ENCODE data around the gene CDC42EP5. TPM values are rescaled to one million over a fixed set of nuclear protein-coding genes. Genes with fewer than 3 reads are reported as not detected.
A peak's percentile ranks its signal among the peaks of the same experiment; 100 is the strongest.

The CDC42EP5 gene
- total RNA-seq, 4 donors from 2014 or later = 10.8 to 27.1 (median 20.6) TPM

DNA sequence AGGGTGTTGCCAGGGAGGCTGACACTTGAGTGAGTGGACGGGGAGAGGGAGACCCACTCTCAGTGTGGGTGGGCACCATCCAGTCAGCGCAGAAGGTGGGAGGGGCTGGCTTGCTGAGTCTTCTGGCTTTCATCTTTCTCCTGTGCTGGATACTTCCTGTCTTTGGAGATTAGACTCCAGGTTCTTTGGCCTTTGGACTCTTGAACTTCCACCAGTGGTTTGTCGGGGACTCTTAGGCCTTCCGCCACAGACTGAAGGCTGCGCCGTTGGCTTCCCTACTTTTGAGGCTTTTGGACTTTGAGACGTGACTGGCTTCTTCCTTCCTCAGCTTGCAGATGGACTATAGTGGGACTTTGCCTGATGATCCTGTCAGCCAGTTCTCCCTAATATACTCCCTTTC lies 28.4 kb downstream of the CDC42EP5 start:
- 90% methylated on average over 7 of the region's 7 CpGs for WGBS
- Histone ChIP-seq H3K9me3 (no peaks in the 10 kb centered on the region), H3K4me3 (no peak overlapping the region), H3K36me3 (peaks cover 4 to 58% (median 26%) of the 10 kb centered on the region in 4 donors), H3K4me1 (peaks cover 13 to 27% (median 24%) of the 10 kb centered on the region in 4 donors), H3K27ac (replicated peaks in 1 of 4) (no peak overlapping the region), H3K27me3 (no peaks in the 10 kb centered on the region)
- no peak for DNase-seq (ENCODE audit: extremely low spot score)
- intact Hi-C loops (cut with DNase I) = no loop called here
- TF ChIP-seq EP300 (IDR thresholded peaks at IDR 0.05) = no peak
- TF ChIP-seq POLR2AphosphoS5 (IDR thresholded peaks at IDR 0.05) = no peak
- TF ChIP-seq, protein P1, sequence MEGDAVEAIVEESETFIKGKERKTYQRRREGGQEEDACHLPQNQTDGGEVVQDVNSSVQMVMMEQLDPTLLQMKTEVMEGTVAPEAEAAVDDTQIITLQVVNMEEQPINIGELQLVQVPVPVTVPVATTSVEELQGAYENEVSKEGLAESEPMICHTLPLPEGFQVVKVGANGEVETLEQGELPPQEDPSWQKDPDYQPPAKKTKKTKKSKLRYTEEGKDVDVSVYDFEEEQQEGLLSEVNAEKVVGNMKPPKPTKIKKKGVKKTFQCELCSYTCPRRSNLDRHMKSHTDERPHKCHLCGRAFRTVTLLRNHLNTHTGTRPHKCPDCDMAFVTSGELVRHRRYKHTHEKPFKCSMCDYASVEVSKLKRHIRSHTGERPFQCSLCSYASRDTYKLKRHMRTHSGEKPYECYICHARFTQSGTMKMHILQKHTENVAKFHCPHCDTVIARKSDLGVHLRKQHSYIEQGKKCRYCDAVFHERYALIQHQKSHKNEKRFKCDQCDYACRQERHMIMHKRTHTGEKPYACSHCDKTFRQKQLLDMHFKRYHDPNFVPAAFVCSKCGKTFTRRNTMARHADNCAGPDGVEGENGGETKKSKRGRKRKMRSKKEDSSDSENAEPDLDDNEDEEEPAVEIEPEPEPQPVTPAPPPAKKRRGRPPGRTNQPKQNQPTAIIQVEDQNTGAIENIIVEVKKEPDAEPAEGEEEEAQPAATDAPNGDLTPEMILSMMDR (IDR thresholded peaks at IDR 0.05) = no peak
- TF ChIP-seq POLR2A (IDR thresholded peaks at IDR 0.05; ENCODE audit: low read depth) = no peak

DNA sequence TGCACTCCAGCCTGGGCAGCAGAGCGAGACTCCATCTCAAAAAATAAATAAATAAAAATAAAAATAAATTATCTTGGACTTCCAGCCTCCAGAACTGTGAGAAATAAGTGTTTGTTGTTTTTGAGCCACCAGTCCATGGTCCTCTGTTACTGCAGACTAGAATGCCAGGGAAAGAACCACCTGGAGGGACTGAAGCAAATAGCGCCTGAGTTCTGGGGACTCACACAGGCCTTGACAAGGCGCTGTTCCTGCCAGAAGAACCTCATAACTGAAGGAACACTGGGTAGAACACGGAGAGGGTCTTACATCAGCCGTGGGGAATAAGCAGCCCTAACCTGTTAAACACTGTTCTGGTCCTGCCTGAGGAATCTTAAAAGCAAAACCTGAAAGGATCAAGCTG lies 32.5 kb downstream of the CDC42EP5 start:
- no peak overlapping the region for H3K27ac ChIP-seq (replicated peaks in 1 of 4)
- intact Hi-C loops (cut with DNase I) = no loop called here
- no peaks in the 10 kb centered on the region for H3K9me3 ChIP-seq
- no peak for DNase-seq (ENCODE audit: extremely low spot score)
- peaks cover 7 to 24% (median 18%) of the 10 kb centered on the region in 4 donors for H3K4me1 ChIP-seq
- no peaks in the 10 kb centered on the region for H3K27me3 ChIP-seq
- WGBS = 95% methylated on average over 5 of the region's 5 CpGs
- peaks cover 0 to 49% (median 23%) of the 10 kb centered on the region in 4 donors for H3K36me3 ChIP-seq
- TF ChIP-seq POLR2A (IDR thresholded peaks at IDR 0.05; ENCODE audit: low read depth) (no peak), POLR2AphosphoS5 (IDR thresholded peaks at IDR 0.05) (no peak), EP300 (IDR thresholded peaks at IDR 0.05) (no peak)
- TF ChIP-seq, protein P1 (IDR thresholded peaks at IDR 0.05) = no peak
- H3K4me3 ChIP-seq = no peak overlapping the region

DNA sequence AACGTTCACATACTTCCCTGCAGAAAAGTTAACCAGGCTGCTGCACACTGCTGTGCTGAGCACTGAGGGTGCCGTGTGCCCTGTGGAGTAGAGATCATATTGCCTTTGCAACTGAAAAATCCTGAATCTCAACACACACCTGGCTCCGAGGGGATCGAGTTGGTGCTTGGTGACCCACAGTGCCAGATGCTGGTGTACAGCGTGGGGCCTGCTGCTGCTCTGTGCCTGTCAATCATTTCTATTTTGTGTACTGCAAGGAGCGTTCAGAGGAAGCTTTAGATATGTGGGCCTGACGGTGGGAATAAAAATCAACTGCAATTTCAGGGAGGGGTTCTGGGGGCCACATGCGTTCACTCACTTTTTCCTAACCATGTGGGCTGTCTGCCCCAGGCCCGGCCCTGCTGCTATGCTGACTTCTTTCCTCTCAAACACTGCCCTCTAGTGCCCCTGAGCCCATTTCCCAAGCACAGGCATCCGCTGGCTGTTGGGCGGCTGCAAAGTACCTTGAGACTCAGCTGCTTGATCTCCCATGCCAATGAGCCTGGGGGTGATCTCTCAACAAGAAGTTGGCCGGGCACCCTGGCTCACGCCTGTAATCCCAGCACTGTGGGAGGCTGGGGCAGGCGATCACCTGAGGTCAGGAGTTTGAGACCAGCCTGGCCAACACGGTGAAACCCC lies 33.8 kb downstream of the CDC42EP5 start:
- intact Hi-C loops (cut with DNase I) = loop anchor here (5.0 kb wide), 1 partner anchor 38 kb away; no protein-coding TSS in a partner anchor
- H3K36me3 ChIP-seq = peaks cover 0 to 36% (median 11%) of the 10 kb centered on the region in 4 donors
- 63% methylated on average over 10 of the region's 15 CpGs for WGBS
- no peaks in the 10 kb centered on the region for H3K9me3 ChIP-seq
- no peak overlapping the region for H3K4me3 ChIP-seq
- no peak overlapping the region for H3K27ac ChIP-seq (replicated peaks in 1 of 4)
- TF ChIP-seq POLR2A (IDR thresholded peaks at IDR 0.05; ENCODE audit: low read depth) = no peak
- TF ChIP-seq, protein P1 (IDR thresholded peaks at IDR 0.05) = peak in 2 of 3 experiments; percentile 11 to 29
- peaks cover 20 to 37% (median 29%) of the 10 kb centered on the region in 4 donors for H3K4me1 ChIP-seq
- no peaks in the 10 kb centered on the region for H3K27me3 ChIP-seq
- DNase-seq (ENCODE audit: extremely low spot score) = no peak

DNA sequence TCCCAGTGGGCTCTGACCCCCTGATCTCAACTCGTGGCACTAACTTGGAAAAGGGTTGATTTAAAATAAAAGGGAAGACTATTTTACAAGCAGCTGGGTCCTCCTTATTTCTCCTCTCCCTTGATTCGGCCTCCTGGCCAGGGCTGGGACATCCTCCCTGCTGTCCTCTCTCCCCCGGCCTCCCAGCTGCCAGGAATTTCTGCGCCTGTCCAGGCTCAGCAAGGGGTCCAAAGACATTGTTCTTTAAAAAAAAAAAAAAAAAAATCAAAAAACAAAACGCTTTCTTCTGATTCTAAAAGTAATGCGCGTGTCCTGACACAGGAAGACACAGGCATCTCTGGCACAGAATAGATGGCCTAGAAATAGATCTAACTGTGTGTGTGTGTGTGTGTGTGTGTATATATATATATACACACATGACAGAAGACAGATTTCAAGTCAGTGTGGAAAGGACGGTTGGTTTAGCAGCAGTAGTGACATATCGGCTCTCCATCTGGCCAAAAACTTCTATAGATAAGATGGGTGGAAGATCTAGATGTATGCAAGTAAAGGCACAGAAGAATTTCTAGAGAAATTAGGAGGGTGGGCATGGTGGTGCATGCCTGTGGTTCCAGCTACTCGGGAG lies 36.4 kb downstream of the CDC42EP5 start:
- no peak for DNase-seq (ENCODE audit: extremely low spot score)
- H3K27me3 ChIP-seq = peaks cover 0 to 13% (median 3%) of the 10 kb centered on the region in 4 donors
- no peak overlapping the region for H3K4me3 ChIP-seq
- intact Hi-C loops (cut with DNase I) = loop anchor here (5.0 kb wide), 1 partner anchor 41 kb away; no protein-coding TSS in a partner anchor
- H3K27ac ChIP-seq (replicated peaks in 1 of 4) = peak overlapping the region in 1 of 4 donors; percentile 18
- TF ChIP-seq EP300 (IDR thresholded peaks at IDR 0.05) (no peak), POLR2AphosphoS5 (IDR thresholded peaks at IDR 0.05) (no peak), POLR2A (IDR thresholded peaks at IDR 0.05; ENCODE audit: low read depth) (no peak)
- TF ChIP-seq, protein P1 (IDR thresholded peaks at IDR 0.05) = no peak
- H3K36me3 ChIP-seq = peaks cover 0 to 14% (median 2%) of the 10 kb centered on the region in 4 donors
- H3K9me3 ChIP-seq = no peaks in the 10 kb centered on the region
- peaks cover 21 to 41% (median 32%) of the 10 kb centered on the region in 4 donors for H3K4me1 ChIP-seq
- 68% methylated on average over 10 of the region's 10 CpGs for WGBS
